T-helper 2 cell (primary cell): ENCODE measurements around the gene MED12L.
"Not testable (repeated sequence)": the region's sequence is repeated elsewhere in the genome, so short reads cannot be mapped to it uniquely, and the experiment has no call there.

ENCODE experiments used
- DNase-seq, 5 experiments: peaks; one replicate each; pipeline versions ENCODE4 v3.0.0 to v3.0.0-alpha.2; 2012 to 2022

MED12L gene

GRCh38 chr3:151383956-151384355 is 298.5 kb downstream of the MED12L start:
- peak in 1 of 5 experiments; percentile 7 for DNase-seq

- DNase-seq = no peak
Measured at GRCh38 chr3:151384741-151385174, 299.3 kb downstream of the MED12L start, which contains the start of gene P2RY12. Gene P2RY12, minus strand, starts transcription at chr3:151384753. Its CDS starts 45,908 bp downstream, at chr3:151338845.

- no peak for DNase-seq
Measured at GRCh38 chr3:151386056-151386455, 300.6 kb downstream of the MED12L start.

GRCh38 chr3:151387432-151387831 is 302.0 kb downstream of the MED12L start:
- no peak for DNase-seq

- no peak for DNase-seq
Measured at GRCh38 chr3:151387842-151388241, 302.4 kb downstream of the MED12L start.

GRCh38 chr3:151391720-151392119 is 306.3 kb downstream of the MED12L start:
- no peak for DNase-seq

- not testable (repeated sequence) for DNase-seq
Measured at GRCh38 chr3:151392191-151392590, 306.7 kb downstream of the MED12L start.

- DNase-seq = no peak
Measured at GRCh38 chr3:151393146-151393830, 307.8 kb downstream of the MED12L start.

GRCh38 chr3:151393941-151394340 is 308.5 kb downstream of the MED12L start:
- no peak for DNase-seq

- no peak for DNase-seq
Measured at GRCh38 chr3:151394611-151395010, 309.1 kb downstream of the MED12L start.

GRCh38 chr3:151395806-151396205 is 310.3 kb downstream of the MED12L start:
- no peak for DNase-seq

- no peak for DNase-seq
Measured at GRCh38 chr3:151398895-151399294, 313.4 kb downstream of the MED12L start.

GRCh38 chr3:151400341-151400740 is 314.9 kb downstream of the MED12L start:
- DNase-seq = no peak

- no peak for DNase-seq
Measured at GRCh38 chr3:151402349-151402748, 316.9 kb downstream of the MED12L start.

GRCh38 chr3:151403246-151403645 is 317.8 kb downstream of the MED12L start:
- no peak for DNase-seq

GRCh38 chr3:151404316-151404715 is 318.9 kb downstream of the MED12L start:
- no peak for DNase-seq

- DNase-seq = no peak
Measured at GRCh38 chr3:151407928-151408327, 322.5 kb downstream of the MED12L start.

- DNase-seq = no peak
Measured at GRCh38 chr3:151410891-151411559, 325.6 kb downstream of the MED12L start.

- no peak for DNase-seq
Measured at GRCh38 chr3:151412989-151413388, 327.5 kb downstream of the MED12L start.

- DNase-seq = no peak
Measured at GRCh38 chr3:151415289-151415688, 329.8 kb downstream of the MED12L start.

GRCh38 chr3:151419806-151420205 is 334.3 kb downstream of the MED12L start:
- DNase-seq = no peak

- DNase-seq = peak in 1 of 5 experiments; percentile 15
Measured at GRCh38 chr3:151421938-151422337, 336.5 kb downstream of the MED12L start.

GRCh38 chr3:151423091-151423490 is 337.6 kb downstream of the MED12L start:
- DNase-seq = no peak

- DNase-seq = no peak
Measured at GRCh38 chr3:151425627-151426340, 340.3 kb downstream of the MED12L start.
